Transverse colon (tissue), 4 donors: ENCODE data around the gene CPLX1. TPM values are rescaled to one million over a fixed set of nuclear protein-coding genes. Genes with fewer than 3 reads are reported as not detected.

Experiments
- DNase-seq: peaks from one replicate; pipeline ENCODE4 v3.0.0-alpha.2; 2019
- H3K27ac ChIP-seq, 4 donors: fragments of 200-600 bp; sonication (generic); 2 replicates each; pipeline ENCODE4 v1.5.1; 2016 to 2018; ENCODE audit warnings: inconsistent platforms in 4 of 4
- H3K27me3 ChIP-seq: fragments of 200-600 bp; sonication (generic); 2 replicates; pipeline ENCODE4 v1.5.1; 2017; ENCODE audit warnings: inconsistent platforms
- H3K36me3 ChIP-seq, 4 donors: fragments of 200-600 bp; sonication (generic); 2 replicates each; pipeline ENCODE4 v1.5.1; 2017 to 2019; ENCODE audit warnings: inconsistent platforms in 4 of 4
- H3K4me1 ChIP-seq, 4 donors: fragments of 200-600 bp; sonication (generic); 2 replicates each; pipeline ENCODE4 v1.5.1; 2017 to 2020; ENCODE audit warnings: inconsistent platforms in 4 of 4
- H3K4me3 ChIP-seq, 4 donors: fragments of 200-600 bp; sonication (generic); 1 replicate in 1 of 4; 2 replicates in 3 of 4; pipeline versions ENCODE4 v1.5.1 to v1.6.1; 2017 to 2019; ENCODE audit warnings: inconsistent platforms in 4 of 4
- H3K9me3 ChIP-seq, 2 donors: fragments of 200-600 bp; sonication (generic); 2 replicates each; pipeline ENCODE4 v1.5.1; 2017 to 2019; ENCODE audit warnings: inconsistent platforms in 2 of 2
- EP300 ChIP-seq: sonication (generic); formaldehyde crosslinking; IDR thresholded peaks from one replicate; pipeline ENCODE4 v1.6.1; 2017; ENCODE audit warnings: antibody characterized with exemption, low read depth
- POLR2A ChIP-seq: fragments of 450-650 bp; IDR thresholded peaks from one replicate; pipeline ENCODE4 v1.6.1; 2016; ENCODE audit warnings: antibody characterized with exemption, mild to moderate bottlenecking, moderate library complexity
- POLR2AphosphoS5 ChIP-seq, 3 donors: sonication (generic); formaldehyde crosslinking; IDR thresholded peaks; one replicate each; pipeline ENCODE4 v1.6.1; 2016; ENCODE audit warnings: antibody characterized with exemption in 3 of 3
- WGBS, 2 donors: methylation state at CpG; one replicate each; pipeline ENCODE4 v1.1.5; 2018; ENCODE audit warnings: low coverage in 1 of 2; 5-methylcytosine and 5-hydroxymethylcytosine counted together
- in situ Hi-C, 4 donors: fragments of 200-750 bp; cut with MboI; loops; one replicate each; pipeline versions ENCODE4 v1.15.0 to v1.15.1; 2017; ENCODE audit warnings: low sequenced_read_pairs in 3 of 4, low pct_ligation_motif_present in 1 of 4, low pct_unique_long_range_greater_than_20kb in 1 of 4
- intact Hi-C: fragments of 100-400 bp; cut with DNase I; formaldehyde crosslinking; loops from one replicate; pipeline ENCODE4 v1.15.1; 2023; ENCODE audit warnings: low total_unique reads
- total RNA-seq, 4 donors: library from RNA; depleted of rRNA; stranded (reverse); fragments of >200 nt; gene quantifications; one replicate each; pipeline ENCODE4 v1.1.0, GENCODE V29; 2016
- TF ChIP-seq, protein P1 (sequence below), 5 experiments: fragments of 200-600 bp in 3 of 5; fragments of 450-650 bp in 2 of 5; sonication (generic) in 3 of 5; IDR thresholded peaks; 1 replicate in 2 of 5; 2 replicates in 3 of 5; pipeline ENCODE4 v1.5.1; 2016 to 2017; ENCODE audit warnings: antibody characterized with exemption in 5 of 5, inconsistent platforms in 3 of 5, mild to moderate bottlenecking in 2 of 5, moderate library complexity in 1 of 5

CPLX1 gene
- total RNA-seq, 4 donors from 2014 or later = 0.32 to 3.7 (median 0.41) TPM; not detected in 1

DNA sequence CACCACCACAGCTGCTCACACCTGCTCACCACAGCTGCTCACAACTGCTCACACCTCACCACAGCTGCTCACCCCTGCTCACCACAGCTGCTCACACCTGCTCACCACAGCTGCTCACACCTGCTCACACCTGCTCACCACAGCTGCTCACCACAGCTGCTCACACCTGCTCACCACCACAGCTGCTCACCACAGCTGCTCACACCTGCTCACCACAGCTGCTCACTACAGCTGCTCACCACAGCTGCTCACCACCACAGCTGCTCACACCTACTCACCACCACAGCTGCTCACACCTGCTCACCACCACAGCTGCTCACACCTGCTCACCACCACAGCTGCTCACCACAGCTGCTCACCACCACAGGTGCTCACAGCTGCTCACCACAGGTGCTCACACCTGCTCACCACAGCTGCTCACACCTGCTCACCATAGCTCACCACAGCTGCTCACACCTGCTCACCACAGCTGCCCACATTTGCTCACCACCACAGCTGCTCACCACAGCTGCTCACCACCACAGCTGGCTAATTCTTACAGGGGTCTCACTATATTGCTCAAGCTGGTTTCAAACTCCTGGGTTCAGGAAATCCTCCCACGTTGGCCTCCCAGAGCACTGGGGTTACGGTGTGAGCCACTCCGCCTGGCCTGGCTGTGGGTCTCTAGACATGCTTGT lies 30.4 kb upstream of the CPLX1 start:
- Histone ChIP-seq H3K36me3 (peaks cover 0 to 43% (median 22%) of the 10 kb centered on the region in 4 donors), H3K27me3 (no peaks in the 10 kb centered on the region), H3K9me3 (no peaks in the 10 kb centered on the region), H3K27ac (no peak overlapping the region), H3K4me3 (no peak overlapping the region), H3K4me1 (no peaks in the 10 kb centered on the region)
- 84% methylated on average over 3 of the region's 3 CpGs; no CpG with 5 or more reads in 1 of the 2 donors for WGBS, 2 donors
- no peak for DNase-seq
- intact Hi-C loops = no loop called here
- in situ Hi-C loops = no loop called here
- no peak for TF ChIP-seq POLR2A
- no peak for TF ChIP-seq EP300
- TF ChIP-seq, protein P1, sequence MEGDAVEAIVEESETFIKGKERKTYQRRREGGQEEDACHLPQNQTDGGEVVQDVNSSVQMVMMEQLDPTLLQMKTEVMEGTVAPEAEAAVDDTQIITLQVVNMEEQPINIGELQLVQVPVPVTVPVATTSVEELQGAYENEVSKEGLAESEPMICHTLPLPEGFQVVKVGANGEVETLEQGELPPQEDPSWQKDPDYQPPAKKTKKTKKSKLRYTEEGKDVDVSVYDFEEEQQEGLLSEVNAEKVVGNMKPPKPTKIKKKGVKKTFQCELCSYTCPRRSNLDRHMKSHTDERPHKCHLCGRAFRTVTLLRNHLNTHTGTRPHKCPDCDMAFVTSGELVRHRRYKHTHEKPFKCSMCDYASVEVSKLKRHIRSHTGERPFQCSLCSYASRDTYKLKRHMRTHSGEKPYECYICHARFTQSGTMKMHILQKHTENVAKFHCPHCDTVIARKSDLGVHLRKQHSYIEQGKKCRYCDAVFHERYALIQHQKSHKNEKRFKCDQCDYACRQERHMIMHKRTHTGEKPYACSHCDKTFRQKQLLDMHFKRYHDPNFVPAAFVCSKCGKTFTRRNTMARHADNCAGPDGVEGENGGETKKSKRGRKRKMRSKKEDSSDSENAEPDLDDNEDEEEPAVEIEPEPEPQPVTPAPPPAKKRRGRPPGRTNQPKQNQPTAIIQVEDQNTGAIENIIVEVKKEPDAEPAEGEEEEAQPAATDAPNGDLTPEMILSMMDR (IDR thresholded peaks at IDR 0.05) = no peak
- TF ChIP-seq POLR2AphosphoS5 (IDR thresholded peaks at IDR 0.05) = no peak

DNA sequence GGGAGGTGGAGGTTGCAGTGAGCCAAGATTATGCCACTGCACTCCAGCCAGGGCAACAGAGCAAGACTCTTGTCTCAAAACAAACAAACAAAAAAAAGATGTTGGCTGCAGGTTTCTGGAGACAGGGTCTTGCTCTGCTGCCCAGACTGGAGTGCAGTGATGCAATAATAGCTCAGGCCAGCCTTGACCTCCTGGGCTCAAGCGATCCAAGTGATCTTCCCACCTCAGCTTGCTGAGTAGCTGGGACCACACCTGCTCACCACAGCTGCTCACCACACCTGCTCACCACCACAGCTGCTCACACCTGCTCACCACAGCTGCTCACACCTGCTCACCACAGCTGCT lies 29.9 kb upstream of the CPLX1 start:
- in situ Hi-C loops (no loop called here), intact Hi-C loops (no loop called here)
- Histone ChIP-seq H3K4me3 (no peak overlapping the region), H3K36me3 (peaks cover 0 to 47% (median 22%) of the 10 kb centered on the region in 4 donors), H3K27me3 (no peaks in the 10 kb centered on the region), H3K9me3 (no peaks in the 10 kb centered on the region), H3K4me1 (no peaks in the 10 kb centered on the region), H3K27ac (no peak overlapping the region)
- no peak for DNase-seq
- 36% methylated on average over 1 of the region's 1 CpG; no CpG with 5 or more reads in 1 of the 2 donors for WGBS, 2 donors
- TF ChIP-seq POLR2A (no peak), EP300 (no peak), POLR2AphosphoS5 (IDR thresholded peaks at IDR 0.05) (no peak)
- TF ChIP-seq, protein P1 (IDR thresholded peaks at IDR 0.05) = no peak

DNA sequence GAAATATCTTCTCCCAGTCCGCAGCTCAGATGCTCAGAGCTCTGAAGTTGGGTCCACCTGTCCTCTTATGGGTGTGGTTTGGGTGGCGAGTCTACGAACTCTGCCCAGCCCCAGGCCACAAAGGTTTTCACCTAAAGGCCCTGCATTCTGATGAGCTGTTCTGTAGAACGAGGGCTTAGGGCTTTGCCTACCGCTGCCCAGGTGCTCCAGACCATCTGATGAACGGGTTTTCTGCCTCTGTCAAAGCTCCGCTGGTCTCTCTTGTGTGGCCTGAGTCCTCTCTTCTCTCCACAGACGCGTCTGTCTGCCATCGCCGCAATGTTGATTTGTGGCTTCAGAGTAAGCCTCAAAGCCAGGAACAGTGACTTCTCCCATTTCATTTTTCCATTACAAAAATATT lies 28.4 kb upstream of the CPLX1 start:
- in situ Hi-C loops (no loop called here), intact Hi-C loops (no loop called here)
- Histone ChIP-seq H3K4me1 (no peaks in the 10 kb centered on the region), H3K36me3 (peaks cover 0 to 50% (median 23%) of the 10 kb centered on the region in 4 donors), H3K9me3 (no peaks in the 10 kb centered on the region), H3K4me3 (no peak overlapping the region), H3K27me3 (no peaks in the 10 kb centered on the region), H3K27ac (no peak overlapping the region)
- no peak for TF ChIP-seq POLR2A
- TF ChIP-seq, protein P1 (IDR thresholded peaks at IDR 0.05) = no peak
- no peak for TF ChIP-seq EP300
- no peak for TF ChIP-seq POLR2AphosphoS5 (IDR thresholded peaks at IDR 0.05)
- WGBS, 2 donors = 91% methylated on average over 11 of the region's 11 CpGs; no CpG with 5 or more reads in 1 of the 2 donors
- DNase-seq = no peak

DNA sequence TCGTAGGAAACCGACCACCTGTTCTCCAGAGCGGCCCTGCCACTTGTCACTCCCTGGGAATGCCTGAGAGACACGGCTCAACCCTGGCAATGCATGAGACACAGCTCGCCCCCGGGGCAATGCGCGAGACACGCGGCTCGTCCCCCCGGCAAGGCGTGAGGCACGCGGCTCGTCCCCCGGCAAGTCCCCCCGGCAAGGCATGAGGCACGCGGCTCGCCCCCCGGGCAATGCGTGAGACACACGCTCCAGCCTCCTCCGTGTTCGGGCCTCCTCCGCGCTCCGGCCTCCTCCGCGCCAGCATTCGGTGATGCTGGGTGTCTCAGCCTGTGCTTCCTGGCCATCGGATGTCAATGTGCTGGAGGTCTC lies 27.5 kb upstream of the CPLX1 start:
- WGBS, 2 donors = 93 to 98% methylated on average over 13 to 33 of the region's 33 CpGs
- no peak overlapping the region for H3K4me3 ChIP-seq
- no peak for DNase-seq
- no peaks in the 10 kb centered on the region for H3K27me3 ChIP-seq
- H3K36me3 ChIP-seq = peaks cover 0 to 45% (median 18%) of the 10 kb centered on the region in 4 donors
- intact Hi-C loops = no loop called here
- TF ChIP-seq POLR2A = no peak
- TF ChIP-seq, protein P1 (IDR thresholded peaks at IDR 0.05) = no peak
- TF ChIP-seq POLR2AphosphoS5 (IDR thresholded peaks at IDR 0.05) = no peak
- TF ChIP-seq EP300 = no peak
- in situ Hi-C loops = no loop called here
- H3K9me3 ChIP-seq = no peaks in the 10 kb centered on the region
- no peak overlapping the region for H3K27ac ChIP-seq
- H3K4me1 ChIP-seq = no peaks in the 10 kb centered on the region
